Activated T-cell treated with anti-CD3 and anti-CD28 coated beads for 4 hours (primary cell): ENCODE data around the gene TMEM198.

Experiments
- DNase-seq: peaks from one replicate; pipeline ENCODE4 v3.0.0-alpha.2; 2020

TMEM198 gene

GRCh38 chr2:219592736-219593135, 48.9 kb downstream of the TMEM198 start:
- DNase-seq, result no peak

GRCh38 chr2:219593154-219593553, 49.3 kb downstream of the TMEM198 start:
- DNase-seq, result no peak

- DNase-seq, result no peak
Measured at GRCh38 chr2:219595256-219595655, 51.4 kb downstream of the TMEM198 start.

GRCh38 chr2:219596954-219597551, 53.2 kb downstream of the TMEM198 start:
- DNase-seq, result no peak

- peak; percentile 85 for DNase-seq
Measured at GRCh38 chr2:219597552-219598307, 53.9 kb downstream of the TMEM198 start, which contains the start of gene STK11IP. TSS of gene STK11IP (plus strand) at chr2:219597857. CDS start at chr2:219598120, 263 bp downstream.

- DNase-seq, result no peak
Measured at GRCh38 chr2:219598308-219599078, 54.7 kb downstream of the TMEM198 start.
